Measurements from ENCODE around the gene LRRC27.
A peak's percentile ranks its signal among the peaks of the same experiment; 100 is the strongest.

LRRC27 gene

DNA sequence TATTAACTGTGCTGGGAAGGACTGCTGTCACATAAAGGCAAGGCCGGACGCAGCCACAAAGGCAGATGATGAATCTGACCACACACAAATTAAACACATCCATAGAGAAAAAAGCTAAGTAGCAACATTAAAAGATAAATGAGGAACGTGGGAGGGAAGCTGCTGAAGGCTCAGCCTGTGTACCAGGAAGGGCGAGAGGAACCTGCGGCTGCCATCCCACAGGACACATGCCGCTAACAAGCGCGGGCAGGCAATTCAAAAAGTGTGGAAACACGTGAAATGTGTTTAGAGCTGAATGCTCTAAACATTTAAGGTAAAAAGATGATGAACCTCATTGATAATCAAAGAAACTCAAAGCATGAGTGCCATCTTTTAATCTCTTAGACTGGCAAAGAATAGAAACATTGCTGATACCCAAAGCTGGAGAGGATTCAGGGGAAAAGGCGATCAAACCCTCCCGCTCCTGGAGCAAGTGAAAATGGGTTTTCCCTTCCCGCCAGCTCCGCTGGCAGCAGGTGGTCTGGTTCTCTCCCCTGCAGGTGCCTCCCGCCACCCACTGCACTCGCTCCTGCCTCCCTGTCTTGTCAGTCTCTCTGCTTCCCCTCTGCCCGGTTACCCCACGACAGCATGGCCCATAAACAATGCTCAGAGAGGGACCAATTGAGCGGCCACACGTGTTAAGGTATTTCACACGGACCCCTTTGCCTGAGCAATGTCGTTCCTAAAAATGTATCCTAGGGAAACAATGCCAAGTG, 28.5 kb upstream of the LRRC27 start:
- no peaks in the 10 kb centered on the region for H3K36me3 ChIP-seq (ENCODE audit: insufficient read depth, low read length)
- H3K4me3 ChIP-seq (ENCODE audit: low read length), result no peak overlapping the region
- 79% methylated on average over 19 of the region's 21 CpGs for WGBS
- H3K4me1 ChIP-seq (ENCODE audit: insufficient read depth, low read length), result no peaks in the 10 kb centered on the region
- H3K27ac ChIP-seq (ENCODE audit: low read depth, low read length), result no peak overlapping the region
- no peak overlapping the region for H3K9ac ChIP-seq (ENCODE audit: low read depth, low read length)
- peaks cover 32% of the 10 kb centered on the region for H3K27me3 ChIP-seq (ENCODE audit: insufficient read depth, low read length)
- H3K9me3 ChIP-seq (ENCODE audit: insufficient read depth, low read depth, low read length), result no peaks in the 10 kb centered on the region

- Histone ChIP-seq H3K36me3 (ENCODE audit: insufficient read depth, low read length) (no peaks in the 10 kb centered on the region), H3K9ac (ENCODE audit: low read depth, low read length) (no peak overlapping the region), H3K4me3 (ENCODE audit: low read length) (no peak overlapping the region), H3K4me1 (ENCODE audit: insufficient read depth, low read length) (no peaks in the 10 kb centered on the region), H3K27ac (ENCODE audit: low read depth, low read length) (no peak overlapping the region), H3K27me3 (ENCODE audit: insufficient read depth, low read length) (peaks cover 46% of the 10 kb centered on the region), H3K9me3 (ENCODE audit: insufficient read depth, low read depth, low read length) (no peaks in the 10 kb centered on the region)
- WGBS, result 91% methylated on average over 20 of the region's 21 CpGs
Observed at GRCh38 chr10:132304756-132305509, 27.1 kb upstream of the LRRC27 start.

GRCh38 chr10:132305654-132306342, 26.2 kb upstream of the LRRC27 start:
- H3K4me3 ChIP-seq (ENCODE audit: low read length), result no peak overlapping the region
- no peaks in the 10 kb centered on the region for H3K9me3 ChIP-seq (ENCODE audit: insufficient read depth, low read depth, low read length)
- H3K27me3 ChIP-seq (ENCODE audit: insufficient read depth, low read length), result peaks cover 54% of the 10 kb centered on the region
- H3K36me3 ChIP-seq (ENCODE audit: insufficient read depth, low read length), result no peaks in the 10 kb centered on the region
- no peak overlapping the region for H3K27ac ChIP-seq (ENCODE audit: low read depth, low read length)
- WGBS, result 96% methylated on average over 22 of the region's 22 CpGs
- no peaks in the 10 kb centered on the region for H3K4me1 ChIP-seq (ENCODE audit: insufficient read depth, low read length)
- H3K9ac ChIP-seq (ENCODE audit: low read depth, low read length), result no peak overlapping the region

GRCh38 chr10:132306343-132306685, 25.7 kb upstream of the LRRC27 start:
- no peak overlapping the region for H3K4me3 ChIP-seq (ENCODE audit: low read length)
- WGBS, result 96% methylated on average over 16 of the region's 16 CpGs

DNA sequence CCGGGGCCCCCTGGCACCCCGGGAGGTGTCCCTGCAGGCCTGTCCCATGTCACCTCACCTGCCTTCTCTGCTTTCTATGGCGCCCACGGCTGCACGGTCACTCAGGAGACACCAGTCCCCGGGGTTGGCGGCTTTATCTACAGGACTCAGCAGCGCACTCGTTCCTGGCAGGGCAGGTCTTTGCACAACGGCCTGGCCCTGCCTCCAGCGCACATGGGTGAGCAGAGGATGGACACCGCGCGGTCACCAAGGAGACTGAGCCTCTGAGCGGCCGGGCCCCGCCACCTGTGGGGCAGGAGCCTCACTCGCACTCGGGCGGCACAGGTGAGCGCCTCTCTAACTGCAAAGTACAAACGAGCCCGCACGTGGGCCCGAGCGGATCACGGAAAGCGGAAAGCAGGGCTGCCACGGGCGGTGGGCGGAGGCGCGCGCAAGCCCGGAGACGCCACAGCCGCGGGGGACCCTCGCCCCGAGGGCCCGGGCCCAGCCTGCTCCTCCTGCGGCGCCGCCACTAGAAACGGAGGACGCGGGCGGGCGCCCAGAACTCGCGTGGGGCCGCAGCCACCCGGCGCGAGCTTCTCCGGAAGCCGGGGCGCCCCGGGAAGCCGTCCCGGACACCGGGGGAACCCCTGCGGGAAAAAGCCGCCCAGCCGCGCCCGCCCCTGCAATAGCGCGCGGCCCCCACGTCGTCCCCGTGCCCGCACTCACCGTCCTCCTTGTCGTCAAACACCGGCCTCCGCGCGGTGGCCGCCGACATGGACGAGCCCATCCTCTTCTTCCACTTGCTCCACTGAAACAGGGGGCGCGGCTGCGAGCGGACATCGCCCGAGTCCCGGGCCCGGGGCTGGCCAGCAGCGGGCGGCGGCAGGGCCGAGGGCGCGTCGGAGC, 24.9 kb upstream of the LRRC27 start:
- H3K9me3 ChIP-seq (ENCODE audit: insufficient read depth, low read depth, low read length), result no peaks in the 10 kb centered on the region
- H3K36me3 ChIP-seq (ENCODE audit: insufficient read depth, low read length), result no peaks in the 10 kb centered on the region
- H3K9ac ChIP-seq (ENCODE audit: low read depth, low read length), result no peak overlapping the region
- H3K27me3 ChIP-seq (ENCODE audit: insufficient read depth, low read length), result peaks cover 59% of the 10 kb centered on the region
- 10% methylated on average over 98 of the region's 98 CpGs for WGBS
- peak overlapping the region; percentile 50 for H3K4me3 ChIP-seq (ENCODE audit: low read length)
- no peak overlapping the region for H3K27ac ChIP-seq (ENCODE audit: low read depth, low read length)
- H3K4me1 ChIP-seq (ENCODE audit: insufficient read depth, low read length), result no peaks in the 10 kb centered on the region

More at GRCh38 chr10:132306343-132306685, 25.7 kb upstream of the LRRC27 start:
- Histone ChIP-seq H3K36me3 (ENCODE audit: insufficient read depth, low read length) (no peaks in the 10 kb centered on the region), H3K9ac (ENCODE audit: low read depth, low read length) (no peak overlapping the region), H3K27ac (ENCODE audit: low read depth, low read length) (no peak overlapping the region), H3K27me3 (ENCODE audit: insufficient read depth, low read length) (peaks cover 59% of the 10 kb centered on the region), H3K9me3 (ENCODE audit: insufficient read depth, low read depth, low read length) (no peaks in the 10 kb centered on the region), H3K4me1 (ENCODE audit: insufficient read depth, low read length) (no peaks in the 10 kb centered on the region)

GRCh38 chr10:132307823-132308586, 24.0 kb upstream of the LRRC27 start, which contains the start of gene STK32C:
STK32C (minus strand) TSS chr10:132307950; CDS start chr10:132307833, 117 bp downstream.
- no peaks in the 10 kb centered on the region for H3K36me3 ChIP-seq (ENCODE audit: insufficient read depth, low read length)
- peaks cover 59% of the 10 kb centered on the region for H3K27me3 ChIP-seq (ENCODE audit: insufficient read depth, low read length)
- WGBS, result 1% methylated on average over 83 of the region's 84 CpGs
- H3K4me1 ChIP-seq (ENCODE audit: insufficient read depth, low read length), result no peaks in the 10 kb centered on the region
- H3K9me3 ChIP-seq (ENCODE audit: insufficient read depth, low read depth, low read length), result no peaks in the 10 kb centered on the region
- H3K9ac ChIP-seq (ENCODE audit: low read depth, low read length), result peak within 1 kb of the TSS; percentile 59; the same call in 1 of the 2 replicates
- H3K4me3 ChIP-seq (ENCODE audit: low read length), result peak within 1 kb of the TSS; percentile 86
- no peak within 1 kb of the TSS for H3K27ac ChIP-seq (ENCODE audit: low read depth, low read length)

DNA sequence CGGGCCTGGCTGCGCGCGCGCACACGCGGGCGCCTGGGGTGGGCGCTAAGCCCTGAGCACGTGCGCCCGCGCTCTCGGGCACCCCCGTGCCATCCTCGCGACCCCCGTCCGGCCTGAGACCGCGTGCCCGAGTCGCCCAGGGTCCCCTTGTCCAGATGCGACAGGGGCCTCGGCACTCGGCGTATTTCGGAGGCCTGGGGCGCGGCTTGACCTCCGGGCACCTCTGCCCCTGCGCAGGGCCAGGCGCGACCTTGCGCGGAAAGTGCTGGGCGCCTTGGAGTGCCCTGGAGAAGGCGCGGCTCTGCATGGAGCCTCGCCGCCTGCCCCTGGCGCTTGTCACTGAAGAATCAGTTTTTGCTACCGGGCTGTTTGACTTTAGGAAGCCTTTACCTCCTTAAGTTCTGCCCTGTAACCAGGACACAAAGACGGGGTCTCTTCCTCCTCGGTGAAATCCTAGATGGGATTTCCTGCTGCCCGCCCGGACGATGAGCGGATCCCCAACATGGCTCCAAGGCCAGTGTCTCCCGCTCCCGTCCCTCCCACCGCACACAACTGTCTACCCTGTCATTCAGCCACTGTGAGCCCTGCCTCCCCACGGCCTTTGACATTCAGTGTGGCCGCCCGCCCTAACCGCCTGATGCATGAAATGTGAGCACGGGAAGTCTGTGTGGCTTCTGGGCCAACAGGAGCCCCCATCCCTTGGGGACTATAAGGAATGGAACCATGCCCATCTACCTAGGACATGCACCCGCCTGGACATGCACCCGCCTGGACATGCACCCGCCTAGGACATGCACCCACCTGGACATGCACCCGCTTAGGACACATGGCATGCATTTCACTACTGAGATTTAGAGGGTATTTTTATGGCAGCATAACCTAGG, 23.2 kb upstream of the LRRC27 start:
- Histone ChIP-seq H3K4me3 (ENCODE audit: low read length) (peak overlapping the region; percentile 86), H3K9ac (ENCODE audit: low read depth, low read length) (peak overlapping the region; percentile 59; the same call in 1 of the 2 replicates), H3K9me3 (ENCODE audit: insufficient read depth, low read depth, low read length) (no peaks in the 10 kb centered on the region), H3K4me1 (ENCODE audit: insufficient read depth, low read length) (no peaks in the 10 kb centered on the region), H3K36me3 (ENCODE audit: insufficient read depth, low read length) (no peaks in the 10 kb centered on the region), H3K27me3 (ENCODE audit: insufficient read depth, low read length) (peaks cover 59% of the 10 kb centered on the region), H3K27ac (ENCODE audit: low read depth, low read length) (no peak overlapping the region)
- 10% methylated on average over 61 of the region's 61 CpGs for WGBS

DNA sequence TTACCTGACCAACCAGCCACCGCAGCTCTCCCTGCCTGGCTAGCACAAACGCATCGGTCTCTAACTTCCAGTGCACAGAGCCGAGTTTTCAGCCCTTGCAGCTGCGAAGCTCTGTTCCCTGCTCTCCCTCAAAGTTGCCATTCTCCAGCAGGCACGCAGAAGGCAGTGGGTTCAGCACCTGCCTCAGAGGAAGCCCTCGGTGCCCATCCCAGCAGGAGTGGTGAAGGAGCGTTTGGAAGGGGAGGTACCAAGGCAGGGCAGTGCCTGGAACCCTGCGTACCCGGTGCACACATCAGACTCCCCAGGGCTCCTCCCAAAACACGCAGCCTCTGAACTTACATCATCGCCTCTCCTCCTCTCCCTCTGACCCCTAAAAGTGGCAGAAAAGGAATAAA, 22.5 kb upstream of the LRRC27 start:
- H3K4me1 ChIP-seq (ENCODE audit: insufficient read depth, low read length), result no peaks in the 10 kb centered on the region
- peaks cover 57% of the 10 kb centered on the region for H3K27me3 ChIP-seq (ENCODE audit: insufficient read depth, low read length)
- H3K9me3 ChIP-seq (ENCODE audit: insufficient read depth, low read depth, low read length), result 0 out of 2 replicates have a peak, but pooled peaks cover 6% of the 10 kb centered on the region
- 70% methylated on average over 12 of the region's 12 CpGs for whole genome bisulfite sequencing
- no peak overlapping the region for H3K4me3 ChIP-seq (ENCODE audit: low read length)
- no peak overlapping the region for H3K27ac ChIP-seq (ENCODE audit: low read depth, low read length)
- H3K36me3 ChIP-seq (ENCODE audit: insufficient read depth, low read length), result no peaks in the 10 kb centered on the region
- H3K9ac ChIP-seq (ENCODE audit: low read depth, low read length), result no peak overlapping the region

- 0 out of 2 replicates have a peak, but pooled peaks cover 6% of the 10 kb centered on the region for H3K9me3 ChIP-seq (ENCODE audit: insufficient read depth, low read depth, low read length)
- no peak overlapping the region for H3K27ac ChIP-seq (ENCODE audit: low read depth, low read length)
- H3K4me3 ChIP-seq (ENCODE audit: low read length), result no peak overlapping the region
- no peak overlapping the region for H3K9ac ChIP-seq (ENCODE audit: low read depth, low read length)
- no peaks in the 10 kb centered on the region for H3K4me1 ChIP-seq (ENCODE audit: insufficient read depth, low read length)
- WGBS, result 91% methylated on average over 7 of the region's 7 CpGs
- peaks cover 54% of the 10 kb centered on the region for H3K27me3 ChIP-seq (ENCODE audit: insufficient read depth, low read length)
- no peaks in the 10 kb centered on the region for H3K36me3 ChIP-seq (ENCODE audit: insufficient read depth, low read length)
Observed at GRCh38 chr10:132309879-132310591, 22.0 kb upstream of the LRRC27 start.
